Activated CD8-positive, alpha-beta T cell treated with anti-CD3 and anti-CD28 coated beads for 36 hours (primary cell): ENCODE results near the gene UBXN6. TPM values are rescaled to one million over a fixed set of nuclear protein-coding genes. Genes with fewer than 3 reads are reported as not detected.

Experiments
- ATAC-seq: fragments of 200-7000 bp; cut with Tn5 transposase; one replicate; pipeline ENCODE4 v1.10.0; 2021; ENCODE audit warnings: mild to moderate bottlenecking, moderate library complexity
- CTCF ChIA-PET: fragments of 350-600 bp; sonication (Branson Sonifier 250); formaldehyde crosslinking; loops from one replicate; lab custom pipeline; 2021; ENCODE audit warnings: antibody characterized with exemption; lab: Charles Lee
- POLR2A ChIA-PET: fragments of 350-600 bp; sonication (Branson Sonifier 250); formaldehyde crosslinking; loops from one replicate; lab custom pipeline; 2021; ENCODE audit warnings: antibody characterized with exemption; lab: Charles Lee
- DNase-seq: peaks from one replicate; pipeline ENCODE4 v3.0.0-alpha.2; 2020
- H3K27ac Mint-ChIP-seq: one replicate; pipeline ENCODE4 v1.8.0; 2021; ENCODE audit warnings: mild to moderate bottlenecking, mixed read lengths
- H3K27me3 Mint-ChIP-seq: one replicate; pipeline ENCODE4 v1.8.0; 2021; ENCODE audit warnings: mixed read lengths
- H3K36me3 Mint-ChIP-seq: one replicate; pipeline ENCODE4 v1.8.0; 2021; ENCODE audit warnings: low read depth, mixed read lengths
- H3K4me1 Mint-ChIP-seq: one replicate; pipeline ENCODE4 v1.8.0; 2021; ENCODE audit warnings: low read depth, mixed read lengths
- H3K4me3 Mint-ChIP-seq: one replicate; pipeline ENCODE4 v1.8.0; 2021; ENCODE audit warnings: mild to moderate bottlenecking, moderate library complexity, mixed read lengths
- H3K9me3 Mint-ChIP-seq: one replicate; pipeline ENCODE4 v1.8.0; 2021; ENCODE audit warnings: mixed read lengths
- CTCF ChIP-seq: fragments of 200-600 bp; IDR thresholded peaks from one replicate; pipeline ENCODE4 v1.8.0; 2022; ENCODE audit warnings: antibody characterized with exemption, mild to moderate bottlenecking
- intact Hi-C: fragments of 100-400 bp; cut with micrococcal nuclease; formaldehyde crosslinking; loops from one replicate; pipeline ENCODE4 v1.10.0; 2022
- total RNA-seq, 2 experiments: library from RNA; stranded (reverse); gene quantifications; one replicate each; pipeline ENCODE4 v1.2.3, GENCODE V29; 2021

UBXN6 gene
- total RNA-seq, 2 experiments from 2014 or later, result 35.8 to 36.5 TPM

DNA sequence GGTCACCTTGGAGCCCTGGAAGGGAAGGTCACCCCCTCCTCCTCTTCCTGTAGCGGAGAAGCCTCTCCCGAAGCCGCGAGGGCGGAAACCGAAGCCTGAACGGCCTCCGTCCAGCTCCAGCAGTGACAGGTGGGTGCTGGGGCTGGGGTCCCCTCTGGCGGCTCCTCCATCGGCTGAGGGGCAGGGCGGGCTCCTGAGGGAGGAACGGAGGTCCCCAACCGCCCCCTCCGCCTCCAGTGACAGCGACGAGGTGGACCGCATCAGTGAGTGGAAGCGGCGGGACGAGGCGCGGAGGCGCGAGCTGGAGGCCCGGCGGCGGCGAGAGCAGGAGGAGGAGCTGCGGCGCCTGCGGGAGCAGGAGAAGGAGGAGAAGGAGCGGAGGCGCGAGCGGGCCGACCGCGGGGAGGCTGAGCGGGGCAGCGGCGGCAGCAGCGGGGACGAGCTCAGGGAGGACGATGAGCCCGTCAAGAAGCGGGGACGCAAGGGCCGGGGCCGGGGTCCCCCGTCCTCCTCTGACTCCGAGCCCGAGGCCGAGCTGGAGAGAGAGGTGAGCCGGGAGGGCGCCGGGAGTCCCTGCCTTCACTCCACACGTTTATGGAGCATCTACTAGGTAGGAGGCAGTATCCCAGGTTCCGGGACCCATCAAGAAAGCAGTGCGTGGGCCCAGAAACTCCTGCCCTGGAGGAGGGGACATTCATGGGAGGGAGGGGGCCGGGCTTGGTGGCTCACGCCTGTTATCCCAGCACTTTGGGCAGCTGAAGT lies 36.5 kb upstream of the UBXN6 start:
- Mint-ChIP-seq H3K9me3 (no peaks in the 10 kb centered on the region), H3K27ac (no peak overlapping the region), H3K27me3 (no peaks in the 10 kb centered on the region), H3K4me3 (no peak overlapping the region), H3K4me1 (no peaks in the 10 kb centered on the region), H3K36me3 (peaks cover 4% of the 10 kb centered on the region)
- intact Hi-C loops, result no loop called here
- DNase-seq (no peak), ATAC-seq (no peak)
- CTCF ChIA-PET, result no interaction called here
- no peak for TF ChIP-seq CTCF
- POLR2A ChIA-PET, result no interaction called here

DNA sequence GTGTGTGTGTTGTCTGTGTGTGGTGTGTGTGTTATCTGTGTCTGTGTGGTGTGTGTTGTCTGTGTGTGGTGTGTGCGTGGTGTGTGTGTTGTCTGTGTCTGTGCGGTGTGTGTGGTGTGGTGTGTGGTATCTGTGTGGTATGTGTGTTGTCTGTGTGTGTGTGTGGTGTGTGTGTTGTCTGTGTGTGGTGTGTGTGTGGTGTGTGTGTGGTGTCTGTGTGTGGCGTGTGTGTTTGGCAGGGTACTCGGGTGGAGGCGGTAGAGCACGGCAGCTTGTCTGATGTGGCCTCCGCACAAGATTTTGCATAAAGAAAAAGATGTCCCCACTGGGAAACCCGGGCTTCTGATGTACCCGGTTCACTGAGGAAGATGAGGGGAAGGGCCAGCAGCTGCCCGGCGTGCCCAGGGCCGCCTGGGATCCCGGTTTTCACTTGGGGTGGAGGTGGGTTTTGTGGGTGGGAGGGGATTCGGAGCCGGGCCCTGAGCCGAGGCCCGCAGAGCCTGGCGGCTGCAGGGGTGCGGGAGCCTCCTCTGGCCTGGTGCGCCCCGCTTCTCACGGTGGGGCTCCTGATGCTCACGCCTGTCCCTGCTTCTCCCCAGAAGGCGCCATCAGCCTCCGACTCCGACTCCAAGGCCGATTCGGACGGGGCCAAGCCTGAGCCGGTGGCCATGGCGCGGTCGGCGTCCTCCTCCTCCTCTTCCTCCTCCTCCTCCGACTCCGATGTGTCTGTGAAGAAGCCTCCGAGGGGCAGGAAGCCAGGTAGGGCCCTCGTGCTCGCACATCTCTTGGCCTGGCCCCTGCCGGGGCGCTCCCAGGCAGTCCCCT lies 35.7 kb upstream of the UBXN6 start:
- Mint-ChIP-seq H3K9me3 (no peaks in the 10 kb centered on the region), H3K4me3 (no peak overlapping the region), H3K27ac (no peak overlapping the region), H3K36me3 (peaks cover 4% of the 10 kb centered on the region), H3K4me1 (no peaks in the 10 kb centered on the region), H3K27me3 (no peaks in the 10 kb centered on the region)
- TF ChIP-seq CTCF, result no peak
- ChIA-PET POLR2A (no interaction called here), CTCF (no interaction called here)
- intact Hi-C loops, result no loop called here
- DNase-seq (no peak), ATAC-seq (no peak)

- no peaks in the 10 kb centered on the region for H3K9me3 Mint-ChIP-seq
- ATAC-seq, result no peak
- peaks cover 4% of the 10 kb centered on the region for H3K36me3 Mint-ChIP-seq
- H3K27me3 Mint-ChIP-seq, result no peaks in the 10 kb centered on the region
- no peaks in the 10 kb centered on the region for H3K4me1 Mint-ChIP-seq
- ChIA-PET CTCF (no interaction called here), POLR2A (no interaction called here)
- no peak for TF ChIP-seq CTCF
- intact Hi-C loops, result no loop called here
- no peak for DNase-seq
- no peak overlapping the region for H3K27ac Mint-ChIP-seq
- H3K4me3 Mint-ChIP-seq, result no peak overlapping the region
Measured at GRCh38 chr19:4492337-4493103, 34.9 kb upstream of the UBXN6 start.

DNA sequence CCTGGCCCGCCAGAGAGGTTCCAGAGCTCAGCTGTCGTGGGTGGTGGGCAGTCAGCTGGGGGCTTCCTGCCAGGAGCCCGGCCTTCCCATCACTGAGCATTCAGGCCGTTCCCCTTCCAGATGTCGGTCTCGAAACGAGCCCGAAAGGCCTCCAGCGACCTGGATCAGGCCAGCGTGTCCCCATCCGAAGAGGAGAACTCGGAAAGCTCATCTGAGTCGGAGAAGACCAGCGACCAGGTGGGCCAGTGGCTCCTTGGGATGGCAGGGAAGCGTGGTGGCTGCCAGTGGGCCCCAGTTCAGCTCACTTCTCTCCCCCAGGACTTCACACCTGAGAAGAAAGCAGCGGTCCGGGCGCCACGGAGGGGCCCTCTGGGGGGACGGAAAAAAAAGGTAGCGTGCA lies 33.9 kb upstream of the UBXN6 start:
- no peak for TF ChIP-seq CTCF
- ChIA-PET POLR2A (no interaction called here), CTCF (no interaction called here)
- intact Hi-C loops, result no loop called here
- H3K27me3 Mint-ChIP-seq, result no peaks in the 10 kb centered on the region
- ATAC-seq (no peak), DNase-seq (no peak)
- no peak overlapping the region for H3K4me3 Mint-ChIP-seq
- H3K9me3 Mint-ChIP-seq, result no peaks in the 10 kb centered on the region
- peaks cover 4% of the 10 kb centered on the region for H3K36me3 Mint-ChIP-seq
- H3K4me1 Mint-ChIP-seq, result no peaks in the 10 kb centered on the region
- no peak overlapping the region for H3K27ac Mint-ChIP-seq
